ENCODE results near the gene BUD13.

GRCh38 chr11:116788534-116788933 is 15.7 kb upstream of the BUD13 start:
- TF ChIP-seq, protein P1, sequence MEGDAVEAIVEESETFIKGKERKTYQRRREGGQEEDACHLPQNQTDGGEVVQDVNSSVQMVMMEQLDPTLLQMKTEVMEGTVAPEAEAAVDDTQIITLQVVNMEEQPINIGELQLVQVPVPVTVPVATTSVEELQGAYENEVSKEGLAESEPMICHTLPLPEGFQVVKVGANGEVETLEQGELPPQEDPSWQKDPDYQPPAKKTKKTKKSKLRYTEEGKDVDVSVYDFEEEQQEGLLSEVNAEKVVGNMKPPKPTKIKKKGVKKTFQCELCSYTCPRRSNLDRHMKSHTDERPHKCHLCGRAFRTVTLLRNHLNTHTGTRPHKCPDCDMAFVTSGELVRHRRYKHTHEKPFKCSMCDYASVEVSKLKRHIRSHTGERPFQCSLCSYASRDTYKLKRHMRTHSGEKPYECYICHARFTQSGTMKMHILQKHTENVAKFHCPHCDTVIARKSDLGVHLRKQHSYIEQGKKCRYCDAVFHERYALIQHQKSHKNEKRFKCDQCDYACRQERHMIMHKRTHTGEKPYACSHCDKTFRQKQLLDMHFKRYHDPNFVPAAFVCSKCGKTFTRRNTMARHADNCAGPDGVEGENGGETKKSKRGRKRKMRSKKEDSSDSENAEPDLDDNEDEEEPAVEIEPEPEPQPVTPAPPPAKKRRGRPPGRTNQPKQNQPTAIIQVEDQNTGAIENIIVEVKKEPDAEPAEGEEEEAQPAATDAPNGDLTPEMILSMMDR (IDR thresholded peaks at IDR 0.05 in 2 of 3, conservative IDR thresholded peaks at IDR 0.05 in 1 of 3; ENCODE audit: borderline replicate concordance in 1 of 3, insufficient read depth in 1 of 3, low read depth in 2 of 3, low read length in 2 of 3): no peak
- TF ChIP-seq SRF (IDR thresholded peaks at IDR 0.05; ENCODE audit: low read depth): no peak
- no peak for TF ChIP-seq YY1 (IDR thresholded peaks at IDR 0.05; ENCODE audit: extremely low read depth, insufficient replicate concordance, low read depth, low read length)

All from HCT116 (cell line).